ENCODE measurements around the gene DNASE1L3.

DNASE1L3 gene

DNA sequence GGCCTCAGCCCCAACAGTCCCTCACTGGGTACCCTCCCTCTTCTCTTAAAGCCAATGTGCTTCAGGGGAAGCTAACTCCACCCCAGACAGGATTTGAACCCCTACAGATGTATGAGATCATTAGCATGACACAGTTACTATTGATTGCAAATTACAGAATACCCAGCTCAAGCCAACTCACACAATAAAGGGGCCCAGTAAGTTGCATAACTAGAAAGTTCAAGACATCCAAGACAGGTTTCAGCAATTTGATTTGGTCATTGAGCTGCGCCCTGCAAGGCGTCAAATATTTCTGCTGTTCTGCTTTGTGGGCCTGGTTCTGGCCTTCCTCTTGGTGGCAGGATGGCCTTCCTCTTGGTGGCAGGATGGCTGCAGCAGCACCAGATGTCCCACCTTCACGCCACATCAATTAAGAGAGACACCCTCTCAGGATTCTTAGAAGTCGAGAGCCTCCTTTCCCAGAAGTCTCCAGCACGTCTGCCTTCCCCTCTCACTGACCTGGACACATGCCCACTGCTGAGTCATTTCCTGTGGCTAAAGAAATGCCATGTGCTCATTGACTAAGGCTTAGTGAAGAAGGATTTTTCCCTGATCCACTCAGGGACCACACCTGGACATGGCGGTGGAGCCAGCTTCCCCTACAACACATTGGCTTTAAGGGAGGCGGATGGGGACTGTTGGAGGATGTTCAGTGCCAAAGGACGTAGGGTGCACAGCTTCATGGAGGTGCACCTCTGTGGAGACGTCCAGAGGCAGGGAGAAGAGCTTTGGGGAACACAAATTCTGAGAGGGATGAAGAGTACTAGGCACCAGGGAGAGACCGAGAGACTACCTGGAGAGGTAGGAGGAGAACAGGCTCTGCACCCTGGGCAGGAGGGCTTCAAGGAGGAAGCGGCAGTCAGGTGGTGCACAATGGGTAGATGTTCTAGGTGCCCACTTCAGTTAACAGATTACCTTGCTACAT is 49.1 kb downstream of the DNASE1L3 start:
- peak overlapping the region; percentile 54 for H3K27ac ChIP-seq
- TF ChIP-seq, protein P1, sequence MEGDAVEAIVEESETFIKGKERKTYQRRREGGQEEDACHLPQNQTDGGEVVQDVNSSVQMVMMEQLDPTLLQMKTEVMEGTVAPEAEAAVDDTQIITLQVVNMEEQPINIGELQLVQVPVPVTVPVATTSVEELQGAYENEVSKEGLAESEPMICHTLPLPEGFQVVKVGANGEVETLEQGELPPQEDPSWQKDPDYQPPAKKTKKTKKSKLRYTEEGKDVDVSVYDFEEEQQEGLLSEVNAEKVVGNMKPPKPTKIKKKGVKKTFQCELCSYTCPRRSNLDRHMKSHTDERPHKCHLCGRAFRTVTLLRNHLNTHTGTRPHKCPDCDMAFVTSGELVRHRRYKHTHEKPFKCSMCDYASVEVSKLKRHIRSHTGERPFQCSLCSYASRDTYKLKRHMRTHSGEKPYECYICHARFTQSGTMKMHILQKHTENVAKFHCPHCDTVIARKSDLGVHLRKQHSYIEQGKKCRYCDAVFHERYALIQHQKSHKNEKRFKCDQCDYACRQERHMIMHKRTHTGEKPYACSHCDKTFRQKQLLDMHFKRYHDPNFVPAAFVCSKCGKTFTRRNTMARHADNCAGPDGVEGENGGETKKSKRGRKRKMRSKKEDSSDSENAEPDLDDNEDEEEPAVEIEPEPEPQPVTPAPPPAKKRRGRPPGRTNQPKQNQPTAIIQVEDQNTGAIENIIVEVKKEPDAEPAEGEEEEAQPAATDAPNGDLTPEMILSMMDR (conservative IDR thresholded peaks at IDR 0.05): no peak
- TF ChIP-seq ZFX (IDR thresholded peaks at IDR 0.05): no peak

DNA sequence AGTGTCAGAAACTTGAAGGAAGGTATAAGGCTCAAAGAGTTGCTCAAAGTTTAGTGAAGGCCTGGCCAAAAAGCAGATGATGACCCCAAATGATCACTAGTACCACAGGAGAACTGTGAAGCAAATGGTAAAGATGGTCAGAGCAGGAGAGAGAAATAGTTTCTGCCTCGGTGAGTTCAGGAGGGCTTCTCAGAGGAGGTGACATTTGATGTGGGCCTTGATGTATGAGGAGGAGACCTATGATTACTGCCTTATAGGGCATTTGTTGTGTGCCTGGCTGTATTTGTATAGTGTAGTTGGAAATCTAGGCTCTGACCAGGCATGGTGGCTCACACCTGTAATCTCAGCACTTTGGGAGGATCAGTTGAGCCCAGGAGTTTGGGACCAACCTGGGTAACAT is 50.4 kb downstream of the DNASE1L3 start:
- H3K27ac ChIP-seq: no peak overlapping the region; the same call in 1 of the 2 replicates
- TF ChIP-seq, protein P1 (conservative IDR thresholded peaks at IDR 0.05): no peak
- no peak for TF ChIP-seq ZFX (IDR thresholded peaks at IDR 0.05)

DNA sequence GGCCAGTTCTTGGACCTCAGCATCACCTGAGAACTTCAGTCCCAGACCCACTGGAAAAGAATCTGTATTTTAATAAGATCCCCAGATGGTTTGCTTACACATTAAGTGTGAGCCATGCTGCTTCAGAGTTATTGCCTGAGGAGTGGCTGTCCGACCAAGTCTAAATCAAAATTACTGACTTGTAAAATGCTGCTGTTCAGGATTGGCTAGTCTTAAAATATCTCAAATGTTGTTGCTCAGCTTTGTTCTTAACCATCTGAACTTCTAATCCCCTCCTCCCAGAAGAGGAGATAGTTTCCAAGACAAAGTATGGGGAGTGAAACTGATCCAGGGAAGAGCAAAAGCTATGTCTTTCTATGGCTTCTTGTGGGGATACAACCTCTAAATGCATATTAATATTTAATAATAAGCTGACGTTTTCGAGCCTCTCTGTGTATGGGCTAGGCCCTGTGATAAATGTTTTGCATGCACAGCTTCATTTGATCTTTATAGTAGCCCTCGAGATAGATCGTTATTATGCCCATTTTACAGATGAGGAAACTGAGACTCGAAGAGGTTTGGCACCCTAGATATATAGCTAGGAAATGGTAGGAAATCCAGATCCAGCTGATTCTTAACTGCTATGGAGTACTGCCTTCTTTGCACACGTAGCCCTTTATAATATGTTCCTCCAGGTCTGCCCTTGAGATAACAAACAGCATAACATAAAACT is 52.2 kb downstream of the DNASE1L3 start:
- no peak for TF ChIP-seq ZFX (IDR thresholded peaks at IDR 0.05)
- TF ChIP-seq, protein P1 (conservative IDR thresholded peaks at IDR 0.05): no peak

DNA sequence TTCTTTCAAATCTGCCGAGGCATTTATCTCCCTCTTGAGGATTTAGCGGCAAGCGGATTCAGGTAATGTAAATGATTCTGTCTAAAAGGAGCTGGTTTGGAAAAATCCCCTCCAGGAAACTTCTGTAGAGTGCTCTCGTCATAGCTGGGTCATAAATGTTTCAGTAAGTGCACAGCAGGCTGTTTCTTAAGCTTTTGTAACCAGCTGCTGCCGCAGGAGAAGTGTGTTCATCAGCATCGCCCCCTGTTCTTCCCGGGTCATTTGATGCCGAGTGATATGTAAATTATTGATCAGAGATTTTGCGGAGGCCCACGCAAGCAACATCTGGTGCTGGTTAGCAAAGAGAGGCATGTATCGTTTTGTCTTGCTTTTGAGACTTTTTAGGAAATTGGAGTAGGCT is 53.1 kb downstream of the DNASE1L3 start:
- no peak overlapping the region for H3K27ac ChIP-seq
- no peak for TF ChIP-seq ZFX (IDR thresholded peaks at IDR 0.05)

More for the DNA sequence above, 52.2 kb downstream of the DNASE1L3 start:
- H3K27ac ChIP-seq: no peak overlapping the region

DNA sequence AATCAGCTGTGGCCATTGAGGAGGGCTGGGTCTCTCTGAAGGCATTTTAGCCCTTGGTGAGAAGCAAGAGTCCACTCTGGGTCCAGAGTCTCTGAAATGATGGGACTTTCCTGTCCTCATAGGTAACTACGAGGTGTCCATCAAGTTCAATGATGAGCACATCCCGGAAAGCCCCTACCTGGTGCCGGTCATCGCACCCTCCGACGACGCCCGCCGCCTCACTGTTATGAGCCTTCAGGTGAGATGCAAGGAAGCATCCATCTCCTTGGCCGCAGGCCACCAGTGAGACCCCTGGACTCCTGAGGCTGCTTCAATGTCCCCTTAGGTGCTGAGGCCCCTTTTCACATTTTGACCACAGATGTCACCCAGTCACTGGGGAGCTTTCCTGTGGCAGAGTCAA is 54.9 kb downstream of the DNASE1L3 start:
- TF ChIP-seq, protein P1 (conservative IDR thresholded peaks at IDR 0.05): no peak
- TF ChIP-seq ZFX (IDR thresholded peaks at IDR 0.05): no peak
- no peak overlapping the region for H3K27ac ChIP-seq

DNA sequence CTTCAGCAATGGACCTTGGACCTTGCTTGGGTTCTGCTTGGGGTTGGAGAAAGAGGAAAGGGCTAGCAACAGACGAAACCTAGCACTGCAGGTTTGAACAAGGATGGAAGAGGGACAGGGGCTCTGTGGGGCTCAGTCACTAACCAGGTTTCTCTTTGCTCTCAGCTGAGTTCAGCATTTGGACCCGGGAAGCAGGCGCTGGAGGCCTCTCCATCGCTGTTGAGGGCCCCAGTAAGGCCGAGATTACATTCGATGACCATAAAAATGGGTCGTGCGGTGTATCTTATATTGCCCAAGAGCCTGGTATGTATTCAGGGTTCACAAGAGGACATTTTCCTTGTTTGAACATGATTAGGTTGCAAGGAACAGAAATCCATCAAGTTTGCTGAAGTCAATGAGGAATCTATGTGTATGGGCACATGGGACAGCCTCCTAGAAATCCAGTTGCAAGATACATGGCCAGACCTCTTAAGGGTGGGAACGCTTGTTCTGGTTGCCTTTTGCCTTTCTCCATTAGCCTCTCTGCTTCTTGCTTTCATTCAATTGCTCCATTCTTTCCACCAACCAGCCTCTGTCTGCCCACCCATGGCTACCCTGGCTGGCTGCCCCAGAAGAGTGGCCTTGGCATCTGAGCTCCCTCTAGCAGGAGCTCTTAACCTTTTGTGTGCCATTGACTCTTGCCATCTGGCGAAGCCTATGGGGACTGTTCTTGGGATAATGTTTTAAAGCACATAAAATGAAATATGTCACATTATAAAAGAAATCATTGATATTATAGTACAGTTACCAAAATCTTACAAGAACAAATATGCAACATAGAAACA is 55.9 kb downstream of the DNASE1L3 start:
- no peak for TF ChIP-seq ZFX (IDR thresholded peaks at IDR 0.05)
- TF ChIP-seq, protein P1 (conservative IDR thresholded peaks at IDR 0.05): no peak

DNA sequence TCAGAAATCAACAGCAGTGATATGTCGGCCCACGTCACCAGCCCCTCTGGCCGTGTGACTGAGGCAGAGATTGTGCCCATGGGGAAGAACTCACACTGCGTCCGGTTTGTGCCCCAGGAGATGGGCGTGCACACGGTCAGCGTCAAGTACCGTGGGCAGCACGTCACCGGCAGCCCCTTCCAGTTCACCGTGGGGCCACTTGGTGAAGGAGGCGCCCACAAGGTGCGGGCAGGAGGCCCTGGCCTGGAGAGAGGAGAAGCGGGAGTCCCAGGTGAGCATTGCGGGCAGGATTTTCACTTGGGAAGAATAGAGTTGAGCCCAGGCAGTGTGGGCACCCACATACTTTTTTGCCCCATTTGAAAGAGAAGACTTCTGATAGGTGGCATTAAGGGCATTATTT is 57.4 kb downstream of the DNASE1L3 start:
- TF ChIP-seq, protein P1 (conservative IDR thresholded peaks at IDR 0.05): no peak
- TF ChIP-seq ZFX (IDR thresholded peaks at IDR 0.05): no peak
- peak overlapping the region; percentile 5; the same call in 1 of the 2 replicates for H3K27ac ChIP-seq

More for the DNA sequence above, 55.9 kb downstream of the DNASE1L3 start:
- no peak overlapping the region for H3K27ac ChIP-seq

Measured in C4-2B (cell line).